ENCODE data around the gene VSX1.

VSX1 gene

GRCh38 chr20:25081730-25082497 is at the start of gene VSX1:
VSX1 (minus strand) TSS chr20:25082141; CDS start chr20:25082096, 45 bp downstream.
- DNase-seq (ENCODE audit: low read depth in 2 of 2, low spot score in 1 of 2) = no peak

GRCh38 chr20:25129908-25130307 is 48.0 kb upstream of the VSX1 start:
- no peak for DNase-seq (ENCODE audit: low read depth in 2 of 2, low spot score in 1 of 2)

- no peak for DNase-seq (ENCODE audit: low read depth in 2 of 2, low spot score in 1 of 2)
These were observed 47.5 kb upstream of the VSX1 start for GRCh38 chr20:25129428-25129827.

GRCh38 chr20:25128649-25129048 is 46.7 kb upstream of the VSX1 start:
- DNase-seq (ENCODE audit: low read depth in 2 of 2, low spot score in 1 of 2) = no peak

GRCh38 chr20:25127761-25128537 is 46.0 kb upstream of the VSX1 start:
- no peak for DNase-seq (ENCODE audit: low read depth in 2 of 2, low spot score in 1 of 2)

GRCh38 chr20:25126204-25127029 is 44.5 kb upstream of the VSX1 start:
- DNase-seq (ENCODE audit: low read depth in 2 of 2, low spot score in 1 of 2) = no peak

GRCh38 chr20:25125636-25126035 is 43.7 kb upstream of the VSX1 start:
- no peak for DNase-seq (ENCODE audit: low read depth in 2 of 2, low spot score in 1 of 2)

- no peak for DNase-seq (ENCODE audit: low read depth in 2 of 2, low spot score in 1 of 2)
These were observed 39.0 kb upstream of the VSX1 start for GRCh38 chr20:25120920-25121319.

GRCh38 chr20:25120457-25120856 is 38.5 kb upstream of the VSX1 start:
- DNase-seq (ENCODE audit: low read depth in 2 of 2, low spot score in 1 of 2) = no peak

GRCh38 chr20:25118529-25118928 is 36.6 kb upstream of the VSX1 start:
- DNase-seq (ENCODE audit: low read depth in 2 of 2, low spot score in 1 of 2) = no peak

- no peak for DNase-seq (ENCODE audit: low read depth in 2 of 2, low spot score in 1 of 2)
These were observed 36.0 kb upstream of the VSX1 start for GRCh38 chr20:25117990-25118389.

GRCh38 chr20:25116739-25117458 is 35.0 kb upstream of the VSX1 start:
- no peak for DNase-seq (ENCODE audit: low read depth in 2 of 2, low spot score in 1 of 2)

- DNase-seq (ENCODE audit: low read depth in 2 of 2, low spot score in 1 of 2) = no peak
These were observed 21.6 kb upstream of the VSX1 start for GRCh38 chr20:25103526-25103925.

- no peak for DNase-seq (ENCODE audit: low read depth in 2 of 2, low spot score in 1 of 2)
These were observed 19.0 kb upstream of the VSX1 start for GRCh38 chr20:25100914-25101313.

- DNase-seq (ENCODE audit: low read depth in 2 of 2, low spot score in 1 of 2) = no peak
These were observed 17.7 kb upstream of the VSX1 start for GRCh38 chr20:25099601-25100140.

- DNase-seq (ENCODE audit: low read depth in 2 of 2, low spot score in 1 of 2) = no peak
These were observed 15.6 kb upstream of the VSX1 start for GRCh38 chr20:25097498-25097897.

- peak; percentile 9 to 35 for DNase-seq (ENCODE audit: low read depth in 2 of 2, low spot score in 1 of 2)
These were observed 8.8 kb upstream of the VSX1 start for GRCh38 chr20:25090492-25091429.

- no peak for DNase-seq (ENCODE audit: low read depth in 2 of 2, low spot score in 1 of 2)
These were observed 7.7 kb upstream of the VSX1 start for GRCh38 chr20:25089662-25090061.

- no peak for DNase-seq (ENCODE audit: low read depth in 2 of 2, low spot score in 1 of 2)
These were observed 7.2 kb upstream of the VSX1 start for GRCh38 chr20:25089096-25089495.

- no peak for DNase-seq (ENCODE audit: low read depth in 2 of 2, low spot score in 1 of 2)
These were observed 6.3 kb upstream of the VSX1 start for GRCh38 chr20:25088267-25088666.

Measured in stimulated activated CD8-positive, alpha-beta memory T cell treated with anti-CD3 and anti-CD28 coated beads, Interleukin-4, amount 100 ng/mL, for 4 hours (primary cell).